ENCODE data around the gene MRPS5. TPM values are rescaled to one million over a fixed set of nuclear protein-coding genes. Genes with fewer than 3 reads are reported as not detected.
A peak's percentile ranks its signal among the peaks of the same experiment; 100 is the strongest.

The MRPS5 gene
- total RNA-seq: 10 to 100 TPM; 31.1 to 46.6 (median 39.8) TPM

DNA sequence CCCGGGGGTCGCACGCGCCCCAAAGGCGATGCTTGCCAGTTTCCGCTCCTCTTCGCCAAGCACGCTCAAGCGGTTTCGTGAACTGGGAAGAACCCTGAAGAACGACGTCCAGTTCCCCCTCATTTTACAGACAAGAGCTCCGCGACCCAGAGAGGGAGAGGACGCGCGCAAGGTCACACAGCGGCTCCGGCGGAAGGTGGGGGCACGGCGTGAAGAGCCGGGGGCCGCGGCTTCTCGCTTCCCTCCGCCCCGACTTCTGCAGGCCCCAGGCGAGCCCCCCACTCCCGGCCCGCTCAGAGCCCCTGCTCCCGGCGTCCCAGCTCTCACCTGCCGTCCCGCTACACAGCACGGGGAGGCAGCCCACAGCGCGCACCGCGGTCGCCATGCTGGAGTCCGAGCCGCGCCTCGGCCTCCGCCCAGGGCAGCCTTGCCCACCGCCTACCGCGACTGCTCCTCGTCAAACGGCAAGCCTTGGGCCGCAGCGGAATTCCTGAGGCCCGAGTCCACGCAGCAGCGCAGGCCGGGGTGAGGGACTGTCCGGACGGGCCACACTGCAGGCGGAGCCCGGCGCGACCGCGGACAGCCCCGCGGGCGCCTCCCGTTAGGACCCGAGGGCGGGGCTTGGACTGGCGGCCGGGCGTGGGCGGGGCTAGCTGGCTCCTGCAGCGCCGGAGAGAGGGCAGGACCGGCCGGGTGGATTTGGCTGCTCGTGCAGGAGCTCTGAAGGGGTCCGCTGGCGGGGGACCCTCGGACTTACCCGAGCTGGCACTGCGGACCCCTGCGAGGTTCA, at the start of gene MRPS5:
MRPS5 (minus strand) TSS at position 402 of the 790 bp plus-strand sequence; CDS start at position 385, 17 bp downstream.
- Histone ChIP-seq H3K36me3 (peaks cover 0 to 12% (median 7%) of the 10 kb centered on the region in 4 donors), H3K9me3 (no peaks in the 10 kb centered on the region), H3K27ac (replicated peaks in 1 of 4) (peak within 1 kb of the TSS; percentile 89 to 96 (median 92)), H3K4me1 (peaks cover 19 to 41% (median 39%) of the 10 kb centered on the region in 4 donors), H3K4me3 (peak within 1 kb of the TSS; percentile 78 to 97 (median 93)), H3K27me3 (no peaks in the 10 kb centered on the region)
- WGBS: 1% methylated on average over 23 of the region's 86 CpGs
- DNase-seq (ENCODE audit: extremely low spot score): peak; percentile 93
- intact Hi-C loops (cut with DNase I): loop anchor here (2.0 to 5.0 kb wide), 2 partner anchors 37 to 86 kb away; partner anchors contain the start of genes ZNF514 and ZNF892
- TF ChIP-seq CTCF (IDR thresholded peaks at IDR 0.05) (peak in 1 of 3 experiments; percentile 29), EP300 (IDR thresholded peaks at IDR 0.05) (no peak), POLR2A (IDR thresholded peaks at IDR 0.05; ENCODE audit: low read depth) (peak; percentile 3), POLR2AphosphoS5 (IDR thresholded peaks at IDR 0.05) (peak; percentile 65 to 80)

DNA sequence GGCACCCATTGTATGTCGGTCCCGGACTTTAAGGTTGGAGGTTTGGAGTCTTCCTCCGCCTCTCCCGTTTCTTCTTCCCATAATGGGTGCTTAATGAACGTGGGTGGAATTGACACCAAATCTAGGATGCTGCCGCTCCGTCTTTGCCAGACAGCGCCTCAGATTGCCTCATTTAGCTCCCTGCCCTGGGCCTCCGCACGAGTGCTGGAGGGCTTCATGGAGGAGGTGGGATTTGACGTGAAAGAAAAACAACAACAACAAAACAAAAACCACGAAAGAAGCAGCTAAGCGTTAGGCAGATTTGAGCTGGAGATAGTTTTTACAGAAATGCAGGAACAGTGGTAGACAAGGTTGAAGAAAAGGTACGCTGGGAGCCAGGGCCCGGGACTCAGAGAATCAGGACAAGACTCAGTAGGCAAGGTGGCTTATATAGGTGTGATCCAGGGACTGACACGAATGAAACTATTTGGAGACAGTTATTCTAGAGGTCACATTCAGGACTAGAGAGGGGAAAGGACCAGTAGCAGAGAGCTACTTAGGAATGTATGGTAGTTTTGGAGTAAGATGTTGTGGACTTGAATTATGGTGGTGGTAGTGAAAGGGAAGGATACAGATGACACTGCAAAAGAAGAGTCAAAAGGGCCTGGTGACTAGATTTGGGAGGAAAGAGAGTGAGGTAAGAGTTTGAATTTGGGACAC, 44.6 kb upstream of the MRPS5 start:
- intact Hi-C loops (cut with DNase I): loop anchor here (5.0 kb wide), 1 partner anchor 41 kb away; the partner anchor contains the start of gene ZNF892
- TF ChIP-seq EP300 (IDR thresholded peaks at IDR 0.05) (no peak), POLR2A (IDR thresholded peaks at IDR 0.05; ENCODE audit: low read depth) (no peak), POLR2AphosphoS5 (IDR thresholded peaks at IDR 0.05) (no peak), CTCF (IDR thresholded peaks at IDR 0.05) (no peak)
- H3K9me3 ChIP-seq: no peaks in the 10 kb centered on the region
- H3K27me3 ChIP-seq: no peaks in the 10 kb centered on the region
- peak overlapping the region; percentile 92 to 94 (median 92) for H3K27ac ChIP-seq (replicated peaks in 1 of 4)
- peaks cover 21 to 29% (median 25%) of the 10 kb centered on the region in 4 donors for H3K4me1 ChIP-seq
- no peak for DNase-seq (ENCODE audit: extremely low spot score)
- WGBS: 12% methylated on average over 14 of the region's 16 CpGs
- peak overlapping the region; percentile 65 to 86 (median 71) for H3K4me3 ChIP-seq
- no peaks in the 10 kb centered on the region for H3K36me3 ChIP-seq

- WGBS: 1% methylated on average over 14 of the region's 56 CpGs
- Histone ChIP-seq H3K27ac (replicated peaks in 1 of 4) (peak within 1 kb of the TSS; percentile 92 to 94 (median 92)), H3K4me1 (peaks cover 21 to 29% (median 25%) of the 10 kb centered on the region in 4 donors), H3K9me3 (no peaks in the 10 kb centered on the region), H3K4me3 (peak within 1 kb of the TSS; percentile 65 to 86 (median 71)), H3K27me3 (no peaks in the 10 kb centered on the region), H3K36me3 (no peaks in the 10 kb centered on the region)
- TF ChIP-seq CTCF (IDR thresholded peaks at IDR 0.05): peak in 1 of 3 experiments; percentile 24
- TF ChIP-seq EP300 (IDR thresholded peaks at IDR 0.05): no peak
- TF ChIP-seq POLR2AphosphoS5 (IDR thresholded peaks at IDR 0.05): peak; percentile 91 to 94
- no peak for TF ChIP-seq POLR2A (IDR thresholded peaks at IDR 0.05; ENCODE audit: low read depth)
- peak; percentile 99 for DNase-seq (ENCODE audit: extremely low spot score)
- intact Hi-C loops (cut with DNase I): loop anchor here (5.0 kb wide), 1 partner anchor 42 kb away; the partner anchor contains the start of gene ZNF892
These were observed 43.9 kb upstream of the MRPS5 start, which contains the start of gene ZNF2 for GRCh38 chr2:95165371-95166064. Gene ZNF2, plus strand, starts transcription at chr2:95165809. Its CDS starts 10,418 bp downstream, at chr2:95176227.

GRCh38 chr2:95165030-95165370, 43.4 kb upstream of the MRPS5 start:
- Histone ChIP-seq H3K9me3 (no peaks in the 10 kb centered on the region), H3K4me1 (peaks cover 21 to 33% (median 26%) of the 10 kb centered on the region in 4 donors), H3K36me3 (no peaks in the 10 kb centered on the region), H3K27me3 (no peaks in the 10 kb centered on the region), H3K27ac (replicated peaks in 1 of 4) (peak overlapping the region; percentile 92 to 94 (median 92)), H3K4me3 (peak overlapping the region; percentile 65 to 86 (median 71))
- TF ChIP-seq CTCF (IDR thresholded peaks at IDR 0.05) (no peak), POLR2A (IDR thresholded peaks at IDR 0.05; ENCODE audit: low read depth) (no peak), POLR2AphosphoS5 (IDR thresholded peaks at IDR 0.05) (no peak), EP300 (IDR thresholded peaks at IDR 0.05) (no peak)
- intact Hi-C loops (cut with DNase I): loop anchor here (5.0 kb wide), 1 partner anchor 42 kb away; the partner anchor contains the start of gene ZNF892
- WGBS: 0% methylated on average over 9 of the region's 9 CpGs
- no peak for DNase-seq (ENCODE audit: extremely low spot score)
